ENCODE measurements around the gene AANAT. TPM values are rescaled to one million over a fixed set of nuclear protein-coding genes. Genes with fewer than 3 reads are reported as not detected.

The AANAT gene
- total RNA-seq, 1 experiment from 2014 or later = 0.05 TPM

DNA sequence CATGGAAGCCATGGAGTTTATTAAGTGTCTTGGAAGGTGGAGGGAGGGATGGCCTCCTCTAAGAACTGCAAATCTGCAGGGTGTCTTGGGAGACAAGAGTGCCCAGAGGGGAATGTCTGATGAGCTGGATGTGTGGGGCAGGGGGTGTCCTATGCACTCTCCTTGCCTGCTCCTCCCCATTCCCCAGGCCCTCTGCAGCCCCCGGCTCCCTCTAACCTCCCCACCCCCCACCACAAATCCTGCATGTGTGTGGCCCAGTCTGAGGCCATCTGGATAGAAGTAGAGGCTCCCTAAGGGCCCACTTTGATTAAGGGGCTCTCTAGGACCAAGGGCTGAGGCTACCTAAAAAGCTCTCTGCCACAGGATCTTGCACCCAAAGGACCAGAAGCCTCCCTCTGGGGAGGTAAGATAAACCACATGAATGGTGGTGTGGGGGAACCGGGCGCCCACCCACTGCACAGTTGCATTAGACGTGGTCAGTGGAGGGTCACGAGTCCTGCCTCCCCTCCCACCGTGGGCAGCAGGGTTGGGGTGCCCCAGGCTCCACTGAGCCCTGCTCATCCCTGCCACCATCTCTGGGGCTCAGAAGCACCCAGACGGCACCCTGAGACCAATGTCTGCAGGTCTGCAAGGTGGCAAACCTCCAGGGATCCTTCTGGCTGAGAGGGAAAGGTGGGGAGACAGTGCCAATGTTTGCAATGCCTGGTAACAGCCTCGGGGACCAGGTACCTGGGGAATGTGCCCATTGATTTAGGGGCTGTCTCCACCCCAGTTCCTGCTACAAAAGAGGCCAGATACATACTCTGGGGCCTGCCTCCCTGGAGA, 618 bp downstream of the AANAT start:
- no peak for DNase-seq (ENCODE audit: low read depth)

GRCh38 chr17:76468634-76469010, 1.2 kb downstream of the AANAT start:
- DNase-seq (ENCODE audit: low read depth) = no peak

DNA sequence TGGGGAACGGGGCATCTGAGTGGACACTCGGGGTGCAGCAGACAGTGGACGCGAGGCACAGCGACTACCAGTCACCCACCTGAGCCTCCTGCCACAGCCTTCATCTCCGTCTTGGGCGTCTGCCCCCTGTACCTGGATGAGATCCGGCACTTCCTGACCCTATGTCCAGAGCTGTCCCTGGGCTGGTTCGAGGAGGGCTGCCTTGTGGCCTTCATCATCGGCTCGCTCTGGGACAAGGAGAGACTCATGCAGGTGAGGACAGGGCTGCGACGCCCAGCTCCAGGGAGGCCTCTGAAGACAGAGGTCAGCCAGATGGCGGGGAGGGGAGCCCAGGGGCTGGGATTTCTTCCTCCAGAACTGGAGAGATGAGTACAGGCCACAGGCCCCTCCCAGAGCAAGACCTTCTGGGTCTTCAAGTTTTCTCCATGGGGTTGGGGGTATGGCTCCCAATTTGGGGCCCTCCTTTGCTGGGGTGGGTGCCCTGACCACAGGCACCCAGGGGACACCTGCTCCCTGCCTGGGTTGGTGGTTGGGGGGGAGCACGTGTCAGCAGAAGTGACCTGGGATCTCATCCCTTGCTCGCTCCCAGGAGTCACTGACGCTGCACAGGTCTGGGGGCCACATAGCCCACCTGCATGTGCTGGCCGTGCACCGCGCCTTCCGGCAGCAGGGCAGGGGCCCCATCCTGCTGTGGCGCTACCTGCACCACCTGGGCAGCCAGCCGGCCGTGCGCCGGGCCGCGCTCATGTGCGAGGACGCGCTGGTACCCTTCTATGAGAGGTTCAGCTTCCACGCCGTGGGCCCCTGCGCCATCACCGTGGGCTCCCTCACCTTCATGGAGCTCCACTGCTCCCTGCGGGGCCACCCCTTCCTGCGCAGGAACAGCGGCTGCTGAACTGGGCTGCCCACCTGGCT, 1.9 kb downstream of the AANAT start:
- DNase-seq (ENCODE audit: low read depth) = no peak

- no peak for DNase-seq (ENCODE audit: low read depth)
These were observed 2.8 kb downstream of the AANAT start for GRCh38 chr17:76469991-76470739.

- DNase-seq (ENCODE audit: low read depth) = no peak
These were observed 4.3 kb downstream of the AANAT start for GRCh38 chr17:76471498-76472257.

DNA sequence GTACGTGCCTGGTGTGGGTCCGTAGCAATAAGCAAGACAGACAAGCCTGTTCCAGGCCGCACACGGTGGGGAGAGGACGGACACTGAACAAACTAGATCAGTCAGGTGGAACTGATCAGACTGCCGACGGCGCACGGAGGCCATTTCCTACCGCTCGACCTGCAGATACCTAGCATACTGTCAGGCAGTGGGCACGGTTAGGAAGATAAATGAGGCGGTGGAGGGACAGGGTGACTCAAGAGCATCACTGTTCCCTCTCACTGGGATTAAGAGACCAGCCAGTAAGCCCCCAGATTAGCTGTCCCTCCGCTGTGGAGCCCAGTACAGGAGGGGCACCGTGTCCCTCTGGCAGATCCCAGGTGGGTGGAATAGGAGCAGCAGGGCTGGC, 4.8 kb downstream of the AANAT start:
- DNase-seq (ENCODE audit: low read depth) = no peak

GRCh38 chr17:76472726-76473125, 5.3 kb downstream of the AANAT start:
- DNase-seq (ENCODE audit: low read depth) = no peak

DNA sequence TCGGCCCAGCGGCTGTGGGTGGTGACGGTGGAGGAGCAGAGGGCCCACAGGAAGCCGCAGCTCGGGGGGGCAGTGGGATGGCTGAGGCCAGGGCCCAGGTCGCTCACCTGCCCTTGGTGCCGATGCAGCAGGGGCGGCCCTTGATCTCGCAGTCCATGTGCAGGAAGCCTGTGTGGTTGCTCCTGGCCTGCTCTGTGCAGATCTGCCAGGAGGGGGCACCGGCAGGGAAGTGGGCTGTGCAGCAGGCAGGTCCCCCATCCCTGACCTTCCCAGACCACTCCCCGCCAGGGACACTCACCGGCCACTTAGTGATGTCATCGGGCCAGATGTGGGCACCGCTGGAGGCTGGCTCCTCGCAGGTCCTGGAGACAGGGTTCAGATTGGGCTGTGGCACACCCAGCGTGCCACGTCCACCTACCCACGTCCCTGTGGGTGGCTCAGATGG, 6.2 kb downstream of the AANAT start:
- DNase-seq (ENCODE audit: low read depth) = no peak

GRCh38 chr17:76474238-76474637, 6.8 kb downstream of the AANAT start:
- no peak for DNase-seq (ENCODE audit: low read depth)

- DNase-seq (ENCODE audit: low read depth) = no peak
These were observed 7.5 kb downstream of the AANAT start for GRCh38 chr17:76474894-76475293.

DNA sequence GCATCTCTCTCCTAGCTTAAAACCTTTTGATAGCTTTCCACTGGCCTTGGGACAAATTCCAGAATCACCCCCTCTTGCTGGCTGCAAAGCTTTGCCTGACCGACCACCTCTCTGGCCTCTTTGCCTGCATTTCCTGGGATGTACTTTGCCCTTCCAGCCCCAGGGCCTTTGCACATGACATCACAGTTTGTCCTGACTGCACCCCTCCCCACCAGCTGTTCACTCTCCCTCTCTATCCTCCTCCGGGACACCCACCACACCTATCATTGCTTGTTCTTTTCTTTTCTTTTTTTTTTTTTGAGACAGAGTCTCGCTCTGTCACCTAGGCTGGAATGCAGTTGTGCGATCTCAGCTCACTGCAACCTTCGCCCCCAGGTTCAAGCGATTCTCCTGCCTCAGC, 7.9 kb downstream of the AANAT start:
- no peak for DNase-seq (ENCODE audit: low read depth)

- DNase-seq (ENCODE audit: low read depth) = no peak
These were observed 9.3 kb downstream of the AANAT start for GRCh38 chr17:76476736-76477135.

- DNase-seq (ENCODE audit: low read depth) = no peak
These were observed 10.2 kb downstream of the AANAT start for GRCh38 chr17:76477576-76477975.

- DNase-seq (ENCODE audit: low read depth) = no peak
These were observed 10.7 kb downstream of the AANAT start for GRCh38 chr17:76478097-76478496.

DNA sequence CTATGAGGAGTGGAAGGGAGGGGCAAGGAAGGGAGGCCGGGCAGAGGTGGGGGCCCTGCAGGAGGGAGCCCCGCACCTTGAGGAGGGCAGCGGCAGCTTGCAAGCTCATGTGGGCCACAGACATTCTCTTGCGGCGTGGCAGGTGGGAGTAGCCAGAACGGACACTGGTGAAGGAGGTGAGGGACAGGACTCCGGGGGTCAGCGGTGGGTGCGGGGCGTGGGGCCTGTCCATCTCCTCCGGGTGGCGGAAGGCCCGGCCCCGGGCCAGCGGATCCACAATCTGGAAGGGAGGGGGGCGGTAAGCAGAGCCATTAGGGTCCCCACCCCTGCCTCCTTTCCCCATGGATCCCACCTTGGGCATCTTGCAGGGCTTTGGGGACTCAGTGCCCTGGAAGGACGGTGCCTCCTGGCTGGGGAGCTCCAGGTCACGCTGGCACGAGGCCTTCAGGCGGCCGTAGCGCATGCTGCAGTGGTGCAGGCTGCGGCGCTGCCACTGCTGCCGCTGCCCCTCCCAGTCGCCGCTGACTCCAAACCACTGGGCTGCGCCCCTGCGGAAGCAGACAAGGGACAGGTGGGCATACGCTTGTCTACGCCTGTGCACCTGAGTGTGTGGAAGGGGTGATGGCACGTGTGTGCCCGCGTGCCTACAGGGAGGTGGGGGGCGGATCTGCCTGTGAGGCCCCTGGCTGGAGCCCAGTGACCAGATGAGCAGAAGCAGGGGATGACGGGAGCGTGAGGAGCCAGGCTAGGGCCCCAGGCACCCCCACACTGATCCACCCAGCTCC, 11.5 kb downstream of the AANAT start:
- DNase-seq (ENCODE audit: low read depth) = no peak

DNA sequence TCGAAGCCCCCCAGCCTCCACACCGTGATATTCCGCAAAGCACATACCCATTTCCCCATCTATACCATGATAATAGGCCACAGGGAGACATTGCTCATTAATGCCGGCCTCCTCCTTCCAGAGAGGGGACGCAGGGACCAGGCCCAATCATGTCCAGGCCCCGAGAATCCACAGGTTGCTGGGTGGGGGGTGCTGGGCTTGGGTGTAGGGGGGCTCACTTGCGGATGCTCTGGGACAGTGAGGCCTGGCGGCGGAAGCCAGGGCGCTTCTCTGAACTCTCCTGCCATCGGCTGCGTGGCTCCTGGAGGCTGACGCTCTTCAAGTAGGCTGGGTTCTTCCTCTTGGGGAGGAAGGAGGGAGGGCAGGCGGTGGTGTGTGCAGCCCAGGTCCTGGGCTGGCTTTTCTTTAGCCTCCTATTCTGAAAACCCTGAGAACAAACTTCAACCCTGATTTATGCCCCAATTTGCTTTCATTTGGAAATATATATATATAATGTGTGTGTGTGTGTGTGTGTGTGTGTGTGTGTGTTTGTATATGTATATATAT, 12.2 kb downstream of the AANAT start:
- DNase-seq (ENCODE audit: low read depth) = no peak

DNA sequence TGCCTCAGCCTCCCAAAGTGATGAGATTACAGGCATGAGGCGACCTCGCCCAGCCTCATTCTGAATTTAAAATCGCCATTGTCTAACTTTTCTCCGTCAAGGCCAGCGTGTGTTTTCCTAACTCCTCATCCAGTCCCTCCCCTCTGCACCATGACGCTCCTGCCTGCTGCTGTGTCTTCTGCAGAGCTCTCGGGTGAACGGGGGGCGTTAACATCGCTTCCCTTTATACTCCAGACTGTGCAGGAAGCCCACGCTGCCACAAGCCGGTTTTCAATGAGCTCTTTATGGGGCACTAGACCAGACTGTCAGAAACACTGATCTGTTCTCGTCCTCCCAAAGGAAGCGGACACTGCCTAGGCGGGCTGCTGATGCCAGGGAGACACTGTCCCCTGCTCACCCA, 13.2 kb downstream of the AANAT start:
- no peak for DNase-seq (ENCODE audit: low read depth)

GRCh38 chr17:76481071-76481655, 13.8 kb downstream of the AANAT start:
- DNase-seq (ENCODE audit: low read depth) = no peak

DNA sequence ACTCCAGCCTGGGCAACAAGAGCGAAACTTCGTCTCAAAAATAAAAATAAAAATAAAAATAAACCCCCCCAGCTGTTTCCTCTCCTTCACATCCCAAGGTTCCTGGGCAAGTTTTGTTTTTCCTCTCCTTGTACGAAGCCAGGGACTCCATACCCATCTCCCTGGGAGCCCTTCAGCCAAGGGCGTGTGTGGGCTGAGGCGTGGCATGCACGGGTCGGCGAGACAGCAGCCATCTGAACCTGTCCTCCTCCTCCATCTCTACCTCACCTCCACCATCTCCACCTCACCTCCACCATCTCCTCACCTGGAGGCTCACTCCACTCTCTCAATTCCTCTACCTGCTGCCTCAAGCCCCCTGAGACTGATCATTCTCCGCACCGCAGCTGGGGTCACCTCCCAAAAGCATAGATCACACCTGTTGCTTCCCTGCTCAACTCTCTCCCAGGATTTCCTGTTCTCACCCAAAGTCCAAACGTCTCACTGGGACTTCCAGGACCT, 16.9 kb downstream of the AANAT start:
- DNase-seq (ENCODE audit: low read depth) = no peak
